Measurements from ENCODE around the gene APOBEC3G. TPM values are rescaled to one million over a fixed set of nuclear protein-coding genes. Genes with fewer than 3 reads are reported as not detected.

Gene APOBEC3G
- total RNA-seq: 1.6 TPM

DNA sequence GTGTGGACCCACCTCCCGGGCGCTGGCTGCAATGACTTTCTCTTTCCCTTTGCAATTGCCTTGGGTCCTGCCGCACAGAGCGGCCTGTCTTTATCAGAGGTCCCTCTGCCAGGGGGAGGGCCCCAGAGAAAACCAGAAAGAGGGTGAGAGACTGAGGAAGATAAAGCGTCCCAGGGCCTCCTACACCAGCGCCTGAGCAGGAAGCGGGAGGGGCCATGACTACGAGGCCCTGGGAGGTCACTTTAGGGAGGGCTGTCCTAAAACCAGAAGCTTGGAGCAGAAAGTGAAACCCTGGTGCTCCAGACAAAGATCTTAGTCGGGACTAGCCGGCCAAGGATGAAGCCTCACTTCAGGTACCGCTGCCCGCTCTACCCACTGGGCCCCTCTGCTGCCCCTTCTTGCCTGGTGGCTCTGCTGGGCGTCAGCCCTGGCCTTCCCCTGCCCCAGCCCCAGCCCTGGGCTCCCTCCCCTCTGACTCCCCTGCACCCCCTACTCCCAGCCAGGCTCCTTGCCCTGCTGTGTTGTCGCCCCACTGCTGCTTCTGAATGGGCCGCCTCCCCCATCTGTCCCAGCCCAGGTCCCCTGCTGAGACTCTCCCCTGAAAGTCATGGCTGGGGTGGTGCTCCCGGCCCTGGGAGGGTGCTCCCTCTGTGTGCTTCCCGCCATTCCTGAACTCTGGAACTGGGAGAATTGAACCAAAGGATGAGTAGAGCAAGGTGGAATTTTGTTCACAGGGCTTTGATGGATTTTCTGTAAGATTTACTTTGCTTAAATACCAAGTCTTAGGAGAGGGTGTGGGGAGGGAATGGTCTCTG is at the start of gene APOBEC3G:
Gene APOBEC3G (plus strand): TSS at position 250 of the 815 bp plus-strand sequence. CDS start 87 bp downstream, at position 337.

DNA sequence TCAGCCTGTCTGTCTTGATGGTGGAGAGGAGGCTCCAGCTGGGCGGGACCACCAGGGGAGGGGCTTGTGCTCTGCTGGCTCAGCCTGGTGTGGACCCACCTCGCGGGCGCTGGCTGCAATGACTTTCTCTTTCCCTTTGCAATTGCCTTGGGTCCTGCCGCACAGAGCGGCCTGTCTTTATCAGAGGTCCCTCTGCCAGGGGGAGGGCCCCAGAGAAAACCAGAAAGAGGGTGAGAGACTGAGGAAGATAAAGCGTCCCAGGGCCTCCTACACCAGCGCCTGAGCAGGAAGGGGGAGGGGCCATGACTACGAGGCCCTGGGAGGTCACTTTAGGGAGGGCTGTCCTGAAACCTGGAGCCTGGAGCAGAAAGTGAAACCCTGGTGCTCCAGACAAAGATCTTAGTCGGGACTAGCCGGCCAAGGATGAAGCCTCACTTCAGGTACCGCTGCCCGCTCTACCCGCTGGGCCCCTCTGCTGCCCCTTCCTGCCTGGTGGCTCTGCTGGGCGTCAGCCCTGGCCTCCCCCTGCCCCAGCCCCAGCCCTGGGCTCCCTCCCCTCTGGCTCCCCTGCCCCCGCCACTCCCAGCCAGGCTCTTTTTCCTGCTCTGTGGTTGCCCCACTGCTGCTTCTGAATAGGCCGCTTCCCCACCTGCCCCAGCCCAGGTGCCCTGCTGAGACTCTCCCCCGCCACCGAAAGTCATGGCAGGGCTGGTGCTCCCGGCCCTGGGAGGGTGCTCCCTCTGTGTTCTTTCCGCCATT is 36.4 kb upstream of the APOBEC3G start, which contains the start of gene APOBEC3F:
Gene APOBEC3F (plus strand): TSS at position 327 of the 759 bp plus-strand sequence. CDS start 97 bp downstream, at position 424.

DNA sequence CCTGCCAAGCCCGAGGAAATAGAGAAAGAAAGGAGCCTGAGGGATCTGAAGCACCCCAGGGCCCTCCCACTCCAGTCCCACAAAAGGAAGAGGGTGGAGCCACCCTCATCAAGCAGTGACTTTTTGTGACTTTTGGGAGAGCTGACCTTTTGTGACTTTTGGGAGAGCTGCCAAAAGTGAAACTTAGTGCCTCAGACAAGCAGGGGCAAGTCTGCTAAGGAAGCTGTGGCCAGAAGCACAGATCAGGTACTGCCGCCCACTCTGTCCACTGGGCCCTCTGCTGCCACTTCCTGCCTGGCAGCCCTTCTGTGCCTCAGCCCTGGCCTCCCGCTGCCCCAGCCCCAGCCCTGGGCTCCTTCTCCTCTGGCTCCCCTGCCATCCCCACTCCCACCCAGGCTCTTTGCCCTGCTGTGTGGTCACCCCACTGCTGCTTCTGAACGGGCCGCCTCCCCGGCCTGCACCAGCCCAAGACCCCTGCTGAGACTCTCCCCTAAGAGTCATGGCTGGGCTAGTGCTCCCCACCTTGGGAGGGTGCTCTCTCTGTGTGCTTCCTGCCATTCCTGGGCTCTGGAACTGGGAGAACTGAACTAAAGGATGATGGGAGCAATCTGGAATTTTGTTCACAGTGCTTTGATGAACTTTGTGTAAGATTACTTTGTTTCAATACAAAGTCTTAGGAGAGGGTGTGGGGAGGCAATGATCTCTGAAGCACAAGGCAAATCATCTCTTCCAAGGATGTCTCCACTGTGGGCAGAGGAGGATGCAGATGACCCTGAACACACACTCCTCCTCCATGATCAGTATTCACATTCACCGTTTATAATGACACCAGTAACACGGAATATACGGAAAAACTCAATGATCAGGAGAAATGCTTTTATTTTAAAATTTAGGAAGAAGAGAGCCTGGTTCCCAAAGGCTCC is 20.3 kb downstream of the APOBEC3G start, which contains the start of gene APOBEC3H:
Gene APOBEC3H (plus strand): TSS at position 147 of the 923 bp plus-strand sequence. CDS start 3,035 bp downstream, outside the sequence.

Small RNAs within 50 kb of the gene (small RNA-seq; reads per million reads assigned to genes)
- gene AL022318.2 (not detected), gene COX5BP7 (not detected)

Other genes starting within 250 kb of the APOBEC3G start
- 64.6 TPM for gene NPTXR, start 233.2 kb upstream of the APOBEC3G start, total RNA-seq
- 65.3 TPM for gene CBX6, start 205.1 kb upstream of the APOBEC3G start, total RNA-seq
- not detected for gene APOBEC3A, start 119.7 kb upstream of the APOBEC3G start, total RNA-seq
- gene APOBEC3B, start 94.9 kb upstream of the APOBEC3G start, total RNA-seq: not detected
- gene APOBEC3C, start 63.0 kb upstream of the APOBEC3G start, total RNA-seq: 0.92 TPM
- not detected for gene APOBEC3D, start 56.1 kb upstream of the APOBEC3G start, total RNA-seq
- 1.2 TPM for gene APOBEC3F, start 36.4 kb upstream of the APOBEC3G start, total RNA-seq
- gene APOBEC3H, start 20.0 kb downstream of the APOBEC3G start, total RNA-seq: not detected
- gene CBX7, start 75.4 kb downstream of the APOBEC3G start, total RNA-seq: 9.0 TPM
- gene PDGFB, start 167.7 kb downstream of the APOBEC3G start, total RNA-seq: 11.3 TPM
- gene RPL3, start 242.3 kb downstream of the APOBEC3G start, total RNA-seq: 1,691 TPM

All from diencephalon (tissue), 1 donor.